Caco-2 (cell line): ENCODE measurements around the gene DGKQ. TPM values are rescaled to one million over a fixed set of nuclear protein-coding genes. Genes with fewer than 3 reads are reported as not detected.
A peak's percentile ranks its signal among the peaks of the same experiment; 100 is the strongest.

Experiments
- BruUV-seq: library from RNA; stranded (reverse); fragments of 400-500 nt; replicated peaks from 2 replicates; lab custom pipeline; 2021; lab: Mats Ljungman, UMichigan
- CTCF ChIA-PET: fragments of 300-600 bp; sonication (Branson Sonifier 250); formaldehyde crosslinking; loops from one replicate; lab custom pipeline; 2022; ENCODE audit warnings: antibody characterized with exemption; lab: Charles Lee
- POLR2A ChIA-PET: fragments of 300-600 bp; sonication (Branson Sonifier 250); formaldehyde crosslinking; loops from one replicate; lab custom pipeline; 2022; ENCODE audit warnings: antibody characterized with exemption; lab: Charles Lee
- DNase-seq, 2 experiments: peaks; one replicate each; pipeline versions ENCODE4 v3.0.0 to v3.0.0-alpha.2; 2020 to 2022
- H3K27me3 ChIP-seq: replicated peaks from 2 replicates; pipeline ENCODE4 v1.6.0; 2011; ENCODE audit warnings: low read length; ENCODE audit not compliant: control insufficient read depth, insufficient read depth
- H3K36me3 ChIP-seq: 2 replicates; pipeline ENCODE4 v1.5.1; 2011; ENCODE audit warnings: low read length; ENCODE audit not compliant: control insufficient read depth, insufficient read depth
- H3K4me1 ChIP-seq: fragments of 250-450 bp; sonication (Bioruptor Pico); 2 replicates; pipeline ENCODE4 v1.5.1; 2020; ENCODE audit warnings: mild to moderate bottlenecking
- H3K4me3 ChIP-seq: 2 replicates; pipeline ENCODE4 v1.5.1; 2011; ENCODE audit warnings: low read depth, mild to moderate bottlenecking, control low read depth, low read length
- H3K9me3 ChIP-seq: fragments of 250-450 bp; sonication (Bioruptor Pico); 2 replicates; pipeline ENCODE4 v1.5.1; 2020; ENCODE audit warnings: mild to moderate bottlenecking, moderate library complexity
- H3K27ac Mint-ChIP-seq: one replicate; pipeline ENCODE4 v1.8.0; 2022; ENCODE audit warnings: mixed read lengths; ENCODE audit not compliant: unreplicated experiment
- H3K27me3 Mint-ChIP-seq: one replicate; pipeline ENCODE4 v1.8.0; 2022; ENCODE audit warnings: mixed read lengths; ENCODE audit not compliant: insufficient read depth, unreplicated experiment
- H3K36me3 Mint-ChIP-seq: one replicate; pipeline ENCODE4 v1.8.0; 2022; ENCODE audit warnings: mild to moderate bottlenecking, mixed read lengths; ENCODE audit not compliant: insufficient read depth, unreplicated experiment
- H3K4me1 Mint-ChIP-seq: one replicate; pipeline ENCODE4 v1.8.0; 2022; ENCODE audit warnings: low read depth, mixed read lengths; ENCODE audit not compliant: unreplicated experiment
- H3K4me3 Mint-ChIP-seq: one replicate; pipeline ENCODE4 v1.8.0; 2022; ENCODE audit warnings: mild to moderate bottlenecking, moderate library complexity, mixed read lengths; ENCODE audit not compliant: unreplicated experiment
- H3K9me3 Mint-ChIP-seq: one replicate; pipeline ENCODE4 v1.8.0; 2022; ENCODE audit warnings: mixed read lengths; ENCODE audit not compliant: unreplicated experiment
- CTCF ChIP-seq, 2 experiments: fragments of 200-600 bp in 1 of 2; IDR thresholded peaks; 1 replicate in 1 of 2; 2 replicates in 1 of 2; pipeline versions ENCODE4 v1.5.1 to v1.8.0; 2011 to 2022; ENCODE audit warnings: antibody characterized with exemption in 1 of 2, control low read depth in 1 of 2, inconsistent platforms in 1 of 2, low read depth in 1 of 2, low read length in 1 of 2, mild to moderate bottlenecking in 1 of 2, moderate library complexity in 1 of 2; ENCODE audit not compliant: insufficient read depth in 1 of 2, severe bottlenecking in 1 of 2, unreplicated experiment in 1 of 2
- intact Hi-C: fragments of 100-400 bp; cut with micrococcal nuclease; formaldehyde crosslinking; loops from one replicate; pipeline ENCODE4 v1.10.0; 2022; ENCODE audit not compliant: unreplicated experiment
- total RNA-seq: library from RNA; stranded (reverse); gene quantifications from 2 replicates; pipeline ENCODE4 v1.2.3, GENCODE V29; 2022

The DGKQ gene
- total RNA-seq, 1 experiment from 2014 or later: 14.1 TPM

GRCh38 chr4:1004071-1004418 lies 30.7 kb upstream of the DGKQ start:
- Mint-ChIP-seq H3K27ac (no peak overlapping the region), H3K4me1 (peaks cover 4% of the 10 kb centered on the region), H3K36me3 (peaks cover 24% of the 10 kb centered on the region), H3K27me3 (peaks cover 7% of the 10 kb centered on the region), H3K9me3 (peaks cover 10% of the 10 kb centered on the region), H3K4me3 (no peak overlapping the region)
- intact Hi-C loops: no loop called here
- Histone ChIP-seq H3K27me3 (no peaks in the 10 kb centered on the region), H3K9me3 (peaks cover 7% of the 10 kb centered on the region; the same call in 1 of the 2 replicates), H3K36me3 (no peaks in the 10 kb centered on the region), H3K4me3 (no peak overlapping the region), H3K4me1 (0 out of 2 replicates have a peak, but pooled peaks cover 3% of the 10 kb centered on the region)
- POLR2A ChIA-PET: no interaction called here
- no peak for DNase-seq
- no peak for TF ChIP-seq CTCF (IDR thresholded peaks at IDR 0.05; ENCODE audit: insufficient read depth in 1 of 2, low read depth in 1 of 2, low read length in 1 of 2, severe bottlenecking in 1 of 2, unreplicated experiment in 1 of 2)
- CTCF ChIA-PET: no interaction called here
- BruUV-seq: no TSS peak

GRCh38 chr4:1003271-1004070 lies 30.1 kb upstream of the DGKQ start:
- intact Hi-C loops: no loop called here
- no peaks in the 10 kb centered on the region for H3K36me3 ChIP-seq
- Mint-ChIP-seq H3K4me3 (no peak overlapping the region), H3K9me3 (peaks cover 10% of the 10 kb centered on the region), H3K27ac (no peak overlapping the region), H3K27me3 (peaks cover 6% of the 10 kb centered on the region), H3K4me1 (no peaks in the 10 kb centered on the region), H3K36me3 (peaks cover 22% of the 10 kb centered on the region)
- H3K9me3 ChIP-seq: peaks cover 7% of the 10 kb centered on the region; the same call in 1 of the 2 replicates
- H3K27me3 ChIP-seq: no peaks in the 10 kb centered on the region
- H3K4me3 ChIP-seq: no peak overlapping the region
- BruUV-seq: no TSS peak
- no peak for TF ChIP-seq CTCF (IDR thresholded peaks at IDR 0.05; ENCODE audit: insufficient read depth in 1 of 2, low read depth in 1 of 2, low read length in 1 of 2, severe bottlenecking in 1 of 2, unreplicated experiment in 1 of 2)
- ChIA-PET CTCF (no interaction called here), POLR2A (no interaction called here)
- DNase-seq: no peak
- no peaks in the 10 kb centered on the region for H3K4me1 ChIP-seq

- DNase-seq: no peak
- Mint-ChIP-seq H3K27ac (no peak overlapping the region), H3K27me3 (peaks cover 6% of the 10 kb centered on the region), H3K9me3 (peaks cover 10% of the 10 kb centered on the region), H3K4me1 (no peaks in the 10 kb centered on the region), H3K4me3 (no peak overlapping the region), H3K36me3 (peaks cover 22% of the 10 kb centered on the region)
- TF ChIP-seq CTCF (IDR thresholded peaks at IDR 0.05; ENCODE audit: insufficient read depth in 1 of 2, low read depth in 1 of 2, low read length in 1 of 2, severe bottlenecking in 1 of 2, unreplicated experiment in 1 of 2): no peak
- intact Hi-C loops: no loop called here
- POLR2A ChIA-PET: no interaction called here
- H3K4me1 ChIP-seq: peaks cover 5% of the 10 kb centered on the region
- BruUV-seq: no TSS peak
- peak overlapping the region; percentile 4; the same call in 1 of the 2 replicates for H3K4me3 ChIP-seq
- peaks cover 7% of the 10 kb centered on the region; the same call in 1 of the 2 replicates for H3K9me3 ChIP-seq
- H3K36me3 ChIP-seq: no peaks in the 10 kb centered on the region
- CTCF ChIA-PET: no interaction called here
- H3K27me3 ChIP-seq: no peaks in the 10 kb centered on the region
These were observed 29.4 kb upstream of the DGKQ start for GRCh38 chr4:1002631-1003251.
